ENCODE measurements around the gene PPEF1.
A peak's percentile ranks its signal among the peaks of the same experiment; 100 is the strongest.
"Not testable (repeated sequence)": the region's sequence is repeated elsewhere in the genome, so short reads cannot be mapped to it uniquely, and the experiment has no call there.

Gene PPEF1

DNA sequence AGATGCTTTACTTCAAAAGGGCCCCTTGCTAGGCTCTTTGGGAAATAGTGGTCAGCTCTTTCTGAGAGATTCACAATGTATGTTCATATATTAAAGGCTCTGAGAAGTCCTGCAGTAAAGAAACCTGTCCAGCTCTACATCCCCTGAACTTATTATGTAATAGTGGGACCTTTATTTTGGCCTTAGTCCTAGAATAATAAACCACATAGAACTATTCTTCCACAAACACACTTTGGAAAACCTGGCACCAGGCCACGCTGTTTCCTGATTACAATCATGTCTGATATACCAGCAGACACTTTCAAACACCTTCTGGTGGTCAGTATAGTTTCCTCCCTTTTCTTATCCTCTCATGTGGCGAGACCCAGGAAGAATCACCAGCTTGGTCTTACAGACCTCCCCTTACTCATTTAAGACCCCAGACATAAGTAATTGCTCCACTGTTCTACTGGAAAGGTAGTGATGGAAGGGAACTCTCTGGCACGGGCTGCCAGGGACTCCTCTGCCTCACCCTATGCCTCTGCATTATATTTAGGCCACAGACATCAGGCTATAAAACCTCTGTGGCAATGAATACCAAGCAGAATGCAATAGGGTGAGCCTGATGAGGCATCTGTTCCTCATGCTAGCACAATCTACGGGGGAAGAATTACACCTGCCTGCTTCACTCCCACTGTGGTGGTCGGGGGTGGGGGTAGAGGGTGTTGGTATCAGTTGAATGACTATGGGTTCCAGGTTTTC is 5.7 kb upstream of the PPEF1 start:
- no peak for DNase-seq (ENCODE audit: low spot score)

DNA sequence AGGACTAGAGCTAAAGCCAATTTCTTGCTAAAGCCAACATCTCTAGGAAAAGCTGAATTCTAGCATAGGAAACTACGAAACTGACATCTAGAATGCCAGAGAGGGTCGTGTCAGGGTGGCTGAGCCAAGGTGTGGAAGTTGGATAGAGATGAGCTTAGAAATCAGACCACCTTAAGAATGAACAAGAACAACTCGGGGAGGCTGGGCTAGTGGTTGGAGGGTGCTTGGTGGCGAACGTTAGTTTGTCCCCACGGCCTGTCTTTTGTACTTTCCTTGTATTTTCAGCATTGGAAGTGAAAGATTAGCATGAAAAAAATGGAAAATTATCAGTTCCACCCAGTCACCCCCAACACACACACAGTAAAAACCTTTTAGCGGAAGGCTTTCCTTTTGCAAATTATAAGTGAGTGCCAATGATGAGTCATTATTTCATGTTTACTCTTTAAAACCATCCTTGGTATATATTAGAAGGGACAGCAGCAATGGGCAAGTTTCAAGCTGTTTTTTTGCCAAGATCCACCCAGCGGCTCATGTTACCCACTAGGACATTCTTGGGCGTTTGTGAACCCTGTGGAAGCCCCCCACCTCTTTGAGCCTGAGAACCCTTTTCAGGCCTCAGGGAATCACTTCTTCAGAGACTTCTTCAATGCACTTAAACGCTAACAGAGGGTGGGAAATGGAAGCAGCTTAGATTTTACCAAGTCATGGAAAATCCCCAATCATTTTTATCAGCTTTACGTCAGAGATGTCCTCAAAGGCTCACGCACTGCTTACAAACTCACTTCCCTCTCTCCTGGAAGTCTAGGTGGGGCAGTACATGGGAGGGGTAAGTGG is 4.9 kb upstream of the PPEF1 start:
- DNase-seq (ENCODE audit: low spot score) = no peak

DNA sequence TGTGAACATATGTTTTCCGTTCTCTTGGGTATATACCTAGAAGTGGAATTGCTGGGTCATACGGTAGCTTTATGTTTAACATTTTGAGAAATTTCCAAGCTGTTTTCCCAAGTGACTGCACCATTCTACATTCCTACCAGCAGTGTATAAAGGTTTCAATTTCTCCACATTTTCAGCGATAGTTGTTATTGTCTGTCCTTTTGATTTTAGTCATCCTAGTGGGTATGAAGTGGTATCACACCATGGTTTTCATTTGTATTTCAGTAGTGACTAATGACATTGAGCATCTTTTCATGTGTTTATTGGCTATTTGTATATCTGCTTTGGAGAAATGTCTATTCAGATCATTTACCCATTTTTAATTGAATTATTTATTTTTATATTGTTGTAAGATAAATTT is 2.4 kb downstream of the PPEF1 start:
- DNase-seq (ENCODE audit: low spot score) = no peak

DNA sequence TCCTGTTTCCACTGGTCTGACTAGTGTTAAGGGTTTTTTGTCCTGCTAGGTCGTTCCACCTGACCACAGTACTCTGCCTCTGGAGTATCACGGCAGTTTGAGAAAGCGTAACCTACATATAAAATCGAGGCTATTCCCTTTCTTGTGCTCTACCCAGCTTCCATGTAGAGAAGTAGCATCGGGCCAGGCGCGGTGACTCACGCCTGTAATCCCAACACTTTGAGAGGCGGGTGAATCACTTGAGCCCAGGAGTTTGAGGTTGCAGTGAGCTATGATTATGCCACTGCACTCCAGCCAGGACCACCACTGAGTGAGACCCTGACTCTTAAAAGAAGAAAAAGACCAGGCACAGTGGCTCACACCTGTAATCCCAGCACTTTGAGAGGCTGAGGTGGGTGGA is 7.5 kb downstream of the PPEF1 start:
- DNase-seq (ENCODE audit: low spot score) = no peak

DNA sequence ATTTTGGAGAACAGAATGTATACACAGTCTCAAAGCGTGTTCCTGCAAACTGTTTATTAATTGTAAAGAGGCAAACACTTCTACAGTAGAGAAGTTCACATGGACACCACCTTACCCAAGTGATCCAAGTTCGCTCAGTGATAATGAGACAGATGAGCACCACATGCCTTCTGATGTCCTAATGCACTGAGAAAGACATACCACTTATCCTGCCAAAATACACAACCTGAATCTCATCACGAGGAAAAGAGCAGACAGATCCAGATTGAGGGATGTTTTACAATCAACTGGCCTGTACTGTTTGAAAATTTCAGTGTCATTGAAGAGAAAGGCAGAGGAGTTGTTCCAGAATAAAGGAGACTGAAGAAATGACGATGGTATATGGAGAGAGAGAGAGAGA is 12.4 kb downstream of the PPEF1 start:
- DNase-seq (ENCODE audit: low spot score) = no peak

DNA sequence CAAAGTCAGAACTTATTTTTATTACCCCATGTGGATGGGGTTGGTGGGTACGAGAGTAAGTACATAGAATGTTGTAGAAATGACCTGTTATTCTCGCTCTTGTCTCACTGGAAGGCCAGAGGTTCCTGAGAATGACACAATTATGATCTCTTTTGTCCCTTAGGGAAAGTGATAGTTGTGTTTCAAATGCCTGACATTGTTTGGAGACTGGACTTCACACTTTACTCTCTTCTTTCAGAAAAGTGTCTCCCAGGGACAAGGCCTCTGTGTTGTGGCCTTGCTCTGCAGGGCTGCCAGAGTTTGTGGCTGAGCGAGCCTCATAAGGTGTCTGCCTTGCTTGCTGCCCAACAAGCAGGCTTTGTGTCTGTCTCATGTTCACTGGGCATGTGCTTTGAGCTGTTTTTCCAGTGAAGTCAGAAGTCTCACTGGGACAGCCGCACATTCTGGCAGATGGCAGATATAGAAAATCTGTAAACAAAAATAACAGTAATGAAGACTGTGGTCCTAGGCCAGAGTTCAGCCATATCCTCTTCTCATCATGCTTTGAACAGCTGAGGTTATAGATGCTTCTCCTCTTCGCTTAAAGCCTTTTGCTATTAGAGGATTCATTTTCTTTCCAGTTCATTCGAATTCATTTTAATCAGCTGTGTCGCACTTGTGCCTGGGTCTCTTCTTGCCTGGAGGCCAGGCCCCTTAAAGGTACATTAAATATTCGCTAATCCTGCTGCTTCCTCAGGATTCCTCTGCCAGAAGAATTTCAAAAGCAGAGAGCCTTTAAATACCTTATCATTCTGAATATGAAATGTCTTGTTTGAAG is 14.4 kb downstream of the PPEF1 start:
- DNase-seq (ENCODE audit: low spot score) = peak; percentile 52

DNA sequence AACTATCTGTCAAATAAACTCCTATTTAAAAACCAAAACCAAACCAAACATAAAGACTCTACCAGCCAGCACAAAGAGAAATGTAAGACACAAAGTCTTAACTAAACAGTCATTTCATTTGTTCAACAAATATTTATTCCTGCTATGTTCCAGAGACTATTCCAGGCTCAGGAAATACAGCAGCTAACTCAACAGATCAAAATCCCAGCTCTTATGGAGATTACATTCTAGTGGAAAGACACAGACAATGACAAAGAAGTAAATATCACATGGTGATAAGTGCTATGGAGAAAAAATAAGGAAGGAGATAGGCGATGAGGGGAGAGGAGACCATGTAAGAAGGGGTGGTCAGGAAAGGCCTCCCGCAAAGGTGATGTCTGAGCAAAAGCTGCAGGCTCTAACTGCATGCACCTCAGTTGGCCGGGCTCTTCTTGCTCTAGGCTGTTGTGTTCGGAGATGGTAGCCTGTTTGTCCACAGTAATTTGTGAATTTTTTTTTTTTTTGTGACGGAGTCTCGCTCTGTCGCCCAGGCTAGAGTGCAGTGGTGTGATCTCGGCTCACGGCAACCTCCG is 15.1 kb downstream of the PPEF1 start:
- no peak for DNase-seq (ENCODE audit: low spot score)

DNA sequence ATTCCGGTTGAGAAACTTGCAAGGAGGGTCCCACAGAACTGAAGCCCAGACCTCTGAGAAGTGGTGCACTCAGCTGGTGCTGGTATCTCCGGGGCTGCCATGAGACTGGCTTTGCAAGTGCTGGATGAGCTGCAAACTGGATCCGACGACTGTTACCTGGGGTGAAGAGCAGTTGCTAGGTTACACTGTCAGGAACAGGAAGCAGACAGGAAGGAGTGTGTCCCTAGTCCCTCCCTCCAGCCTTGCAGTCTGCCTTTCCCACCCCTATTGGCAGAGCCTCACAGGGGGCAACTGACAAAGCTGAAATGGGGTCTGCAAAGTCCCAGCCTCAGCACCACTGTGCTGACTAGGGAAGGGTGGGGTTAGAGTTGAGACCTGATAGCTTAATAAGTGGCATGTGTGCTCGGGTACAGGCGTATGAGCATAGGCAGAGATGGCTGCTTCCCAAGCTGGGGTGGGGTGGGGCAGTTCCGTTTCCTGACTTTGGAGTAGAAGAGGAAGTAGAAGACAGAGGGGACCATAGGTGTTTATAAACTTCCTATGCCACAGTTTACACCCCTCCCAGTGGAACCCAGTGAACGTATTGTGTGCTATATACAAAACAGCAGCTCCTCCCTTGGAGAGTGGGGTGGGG is 18.0 kb downstream of the PPEF1 start:
- no peak for DNase-seq (ENCODE audit: low spot score)

DNA sequence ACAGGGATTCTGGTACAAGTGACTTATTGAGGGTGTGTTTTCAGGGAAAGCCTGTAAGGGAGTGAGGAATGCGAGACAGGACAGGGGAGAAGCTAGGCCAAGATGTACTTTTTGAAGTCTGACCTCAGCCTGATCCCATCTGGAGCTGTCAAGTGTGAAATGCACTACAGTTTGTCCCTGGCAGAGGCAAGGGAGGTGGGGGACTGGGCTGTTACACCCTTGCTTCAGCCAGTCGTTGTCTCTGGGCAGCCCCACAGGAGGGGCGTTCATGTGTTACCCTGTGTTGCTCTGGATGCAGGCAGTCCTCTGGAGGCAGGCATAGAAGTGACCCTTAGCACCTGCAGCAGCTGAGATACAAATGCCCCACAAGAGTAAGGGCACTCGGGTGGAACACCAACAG is 25.8 kb downstream of the PPEF1 start:
- DNase-seq (ENCODE audit: low spot score) = no peak

DNA sequence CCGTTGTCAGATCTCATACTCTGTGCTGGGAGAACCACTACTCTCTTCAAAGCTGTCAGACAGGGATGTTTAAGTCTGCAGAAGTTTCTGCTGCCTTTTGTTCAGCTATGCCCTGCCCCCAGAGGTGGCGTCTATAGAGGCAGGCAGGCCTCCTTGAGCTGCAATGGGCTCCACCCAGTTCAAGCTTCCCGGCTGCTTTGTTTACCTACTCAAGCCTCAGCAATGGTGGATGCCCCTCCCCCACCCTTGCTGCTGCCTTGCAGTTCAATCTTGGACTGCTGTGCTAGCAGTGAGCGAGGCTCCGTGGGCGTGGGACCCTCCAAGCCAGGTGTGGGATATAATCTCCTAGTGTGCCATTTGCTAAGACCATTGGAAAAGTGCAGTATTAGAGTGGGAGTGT is 32.2 kb downstream of the PPEF1 start:
- DNase-seq (ENCODE audit: low spot score) = not testable (repeated sequence)

DNA sequence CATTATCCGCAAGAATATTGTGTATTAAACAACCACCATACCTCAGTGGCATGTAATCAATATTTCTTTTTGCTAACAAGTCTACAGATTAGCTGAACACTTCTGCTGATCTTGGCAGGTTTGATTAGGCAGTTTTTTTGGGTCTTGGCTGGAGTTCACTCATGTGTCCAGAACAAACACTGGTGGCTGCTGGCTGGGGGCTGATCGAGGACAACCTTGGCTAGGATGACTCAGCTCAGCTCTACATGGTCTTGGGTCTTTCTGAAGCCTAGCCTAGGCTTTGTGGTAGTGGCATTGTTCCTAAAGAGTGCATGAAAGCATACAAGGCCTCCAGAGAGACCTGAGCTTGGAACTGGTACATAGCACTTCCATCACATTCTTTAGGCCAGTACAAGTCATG is 41.1 kb downstream of the PPEF1 start:
- no peak for DNase-seq (ENCODE audit: low spot score)

DNA sequence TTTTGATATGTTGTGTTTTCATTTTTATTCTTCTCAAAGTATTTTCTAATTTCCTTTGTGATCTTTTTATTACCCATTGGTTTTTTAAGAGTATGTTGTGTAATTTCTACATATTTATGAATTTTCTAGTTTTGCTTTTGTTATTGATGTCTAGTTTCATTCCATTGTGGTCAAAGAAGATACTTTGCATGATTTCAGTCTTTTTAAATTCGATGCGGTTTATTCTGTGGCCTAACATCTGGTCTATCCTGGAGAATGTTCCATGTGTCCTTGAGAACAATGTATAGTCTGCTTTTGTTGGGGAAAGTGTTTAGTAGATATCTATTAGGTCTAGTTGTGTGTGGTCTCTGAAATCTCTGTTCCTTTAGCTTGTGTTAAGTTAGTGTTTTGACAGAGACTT is 46.2 kb downstream of the PPEF1 start:
- DNase-seq (ENCODE audit: low spot score) = no peak

DNA sequence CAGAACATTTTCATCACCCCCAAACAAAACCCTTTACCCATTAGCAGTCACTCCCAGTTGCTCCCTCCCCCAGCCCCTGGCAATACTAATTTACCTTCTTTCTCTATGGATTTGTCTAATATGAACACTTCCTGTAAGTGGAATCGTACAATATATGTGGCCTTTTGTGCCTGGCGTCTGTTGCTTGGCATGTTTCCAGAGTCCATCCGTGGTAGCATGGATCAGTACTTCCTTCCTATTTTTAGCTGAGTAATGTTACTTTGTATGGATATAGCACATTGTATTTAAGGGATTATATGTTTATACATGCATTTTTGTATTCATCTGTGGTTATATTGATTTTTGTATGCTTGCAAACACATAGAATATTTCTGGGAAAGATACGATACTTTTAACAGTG is 48.2 kb downstream of the PPEF1 start:
- DNase-seq (ENCODE audit: low spot score) = no peak

DNA sequence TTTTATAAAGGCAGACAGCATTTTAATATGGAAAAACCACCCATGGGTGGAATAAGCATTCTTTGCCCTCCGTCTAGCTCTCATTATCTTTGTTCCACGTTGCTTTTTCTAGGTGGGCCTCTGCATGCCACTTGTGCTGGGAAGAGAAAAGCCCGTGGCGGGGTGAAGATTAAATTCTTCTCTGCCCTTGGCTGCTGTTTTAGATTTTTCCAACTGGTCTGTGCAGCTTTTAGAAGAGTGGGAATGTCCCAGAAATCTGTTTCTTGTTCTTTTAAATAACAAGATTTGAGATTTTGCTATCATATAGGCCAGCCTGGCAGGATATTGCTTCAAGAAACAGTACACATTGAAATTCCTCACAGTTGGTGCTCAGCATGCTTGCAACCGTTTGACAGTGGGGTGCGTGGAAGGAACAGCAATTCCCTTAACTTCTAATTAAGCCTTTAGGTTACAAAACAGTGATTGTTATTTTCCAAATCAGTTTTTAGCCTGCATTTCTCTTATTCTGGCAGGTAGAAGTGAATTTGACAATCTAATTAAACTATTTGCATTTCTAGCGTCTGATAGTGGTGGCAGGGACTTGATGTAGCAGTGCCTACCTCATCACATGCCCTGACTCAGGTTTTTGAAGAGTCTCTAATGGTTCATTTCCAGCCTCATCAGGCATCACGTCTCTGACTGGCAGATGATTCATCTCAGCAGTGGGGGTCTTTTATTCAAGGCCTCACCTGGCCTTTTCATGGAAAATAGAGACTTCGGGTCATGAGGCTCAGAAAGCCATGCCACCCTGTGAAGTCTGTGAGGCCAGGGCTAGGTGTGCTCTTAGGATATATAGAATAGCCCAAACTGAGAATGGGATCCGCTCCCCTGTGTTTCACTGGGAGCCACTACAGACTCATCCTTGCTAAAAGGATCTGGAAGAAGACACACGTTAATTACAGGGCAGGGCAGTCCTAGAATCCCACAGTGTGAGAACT is 50.8 kb downstream of the PPEF1 start:
- no peak for DNase-seq (ENCODE audit: low spot score)

DNA sequence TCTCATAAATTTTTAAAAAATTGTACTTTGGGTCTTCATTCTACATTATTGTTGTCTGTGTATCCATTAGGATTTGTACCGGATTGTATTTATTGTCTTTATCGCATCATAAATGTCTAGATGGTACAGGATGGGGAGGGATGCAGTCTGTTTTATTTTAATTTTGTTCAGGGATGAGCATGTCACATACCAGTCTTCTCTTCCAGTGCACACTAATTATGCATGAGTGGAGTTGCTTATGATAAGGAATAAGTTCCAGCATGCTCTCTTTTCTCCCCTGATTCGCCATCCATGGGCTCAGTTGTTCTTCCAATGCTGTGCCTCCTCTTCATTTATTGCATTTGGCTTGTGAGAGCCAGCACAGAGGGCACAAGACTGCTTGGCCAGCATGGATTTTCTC is 54.3 kb downstream of the PPEF1 start:
- DNase-seq (ENCODE audit: low spot score) = no peak

DNA sequence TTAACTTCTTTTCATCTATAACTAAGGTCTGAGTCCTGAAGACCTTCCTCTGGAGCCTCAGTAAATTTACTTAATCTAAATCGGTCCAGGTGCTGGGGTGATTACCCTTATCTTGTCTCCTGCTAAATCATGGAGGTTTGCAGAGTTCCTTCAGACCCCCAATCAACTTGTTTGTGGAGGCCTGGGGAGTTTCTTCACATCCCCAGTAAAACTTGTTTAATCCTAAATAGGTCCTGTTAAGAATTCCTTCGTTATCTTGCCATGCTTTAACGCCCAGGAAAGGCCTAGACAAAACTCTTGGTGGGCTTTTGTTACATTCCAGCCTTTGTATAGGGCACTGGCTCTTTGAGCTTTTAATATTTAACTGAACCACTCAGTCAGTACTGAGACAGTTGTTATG is 55.7 kb downstream of the PPEF1 start:
- DNase-seq (ENCODE audit: low spot score) = not testable (repeated sequence)

DNA sequence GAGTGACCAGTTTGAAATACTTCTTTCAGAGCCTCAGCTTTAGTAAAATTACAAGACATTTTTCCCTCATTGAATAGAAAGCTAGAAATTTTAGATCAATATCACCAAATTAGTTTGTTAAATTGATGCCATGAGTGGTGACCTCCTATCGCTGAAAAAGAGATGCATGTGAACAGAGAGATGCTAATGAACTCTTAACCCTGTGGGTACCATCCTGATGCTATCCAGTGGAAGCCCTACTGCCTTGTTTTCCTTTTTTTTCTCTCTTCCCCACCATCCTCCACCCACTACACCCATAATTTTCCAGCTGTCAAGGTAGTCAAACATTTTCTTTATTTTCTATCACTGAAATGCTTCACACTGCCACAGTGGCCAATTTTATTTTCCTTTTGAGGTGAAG is 61.9 kb downstream of the PPEF1 start:
- DNase-seq (ENCODE audit: low spot score) = no peak

DNA sequence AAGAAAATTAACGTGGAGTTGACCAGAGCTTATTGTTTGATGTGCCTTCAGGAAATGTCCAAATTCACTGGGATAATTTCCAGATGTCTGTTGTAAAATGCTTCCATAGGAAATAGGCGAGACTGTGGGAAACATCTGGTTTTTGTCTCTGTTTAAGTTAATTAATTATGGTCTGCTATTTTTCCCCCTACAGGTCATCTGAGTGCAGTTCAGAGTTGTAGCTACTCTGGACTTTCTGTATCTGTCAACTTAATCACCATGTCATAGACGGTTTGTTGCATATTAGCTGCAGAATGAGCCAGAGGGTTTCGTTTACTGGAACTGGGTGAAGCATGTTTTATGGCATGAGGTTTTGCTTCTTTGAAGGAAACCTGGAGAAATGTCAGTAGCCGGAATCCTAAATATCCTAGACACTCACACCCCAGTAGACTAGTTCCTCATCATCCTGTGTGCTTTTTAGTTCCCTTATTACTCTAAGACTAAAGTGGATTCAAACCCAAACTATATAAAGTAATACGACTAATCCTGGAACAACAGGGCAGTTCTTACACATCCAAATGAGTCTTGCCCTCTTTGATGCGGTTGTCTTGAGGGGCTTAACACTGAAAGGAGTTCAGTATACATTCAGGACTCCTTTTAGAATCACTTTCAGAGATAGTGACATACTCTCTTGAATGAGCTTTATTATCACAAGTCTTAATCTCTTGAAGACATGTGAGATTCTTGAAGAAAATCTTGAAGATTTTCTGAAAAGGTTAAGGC is 62.5 kb downstream of the PPEF1 start:
- no peak for DNase-seq (ENCODE audit: low spot score)

DNA sequence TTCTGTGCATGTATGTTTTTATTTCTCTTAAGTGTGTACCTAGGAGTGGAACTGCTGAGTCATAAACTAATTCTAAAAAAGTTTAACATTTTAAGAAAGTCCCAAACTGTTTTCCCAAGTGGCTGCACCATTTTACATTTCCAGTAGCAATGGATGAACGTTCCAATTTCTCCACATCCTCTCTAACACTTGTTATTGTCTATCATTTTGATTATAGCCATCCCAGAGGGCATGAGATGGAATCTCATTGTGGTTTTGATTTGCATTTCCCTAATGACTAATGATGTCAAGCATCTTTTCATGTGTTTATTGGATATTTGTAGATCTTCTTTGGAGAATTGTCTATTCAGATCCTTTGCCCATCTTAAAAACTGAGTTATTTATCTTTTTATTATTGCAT is 82.5 kb downstream of the PPEF1 start:
- DNase-seq (ENCODE audit: low spot score) = no peak

DNA sequence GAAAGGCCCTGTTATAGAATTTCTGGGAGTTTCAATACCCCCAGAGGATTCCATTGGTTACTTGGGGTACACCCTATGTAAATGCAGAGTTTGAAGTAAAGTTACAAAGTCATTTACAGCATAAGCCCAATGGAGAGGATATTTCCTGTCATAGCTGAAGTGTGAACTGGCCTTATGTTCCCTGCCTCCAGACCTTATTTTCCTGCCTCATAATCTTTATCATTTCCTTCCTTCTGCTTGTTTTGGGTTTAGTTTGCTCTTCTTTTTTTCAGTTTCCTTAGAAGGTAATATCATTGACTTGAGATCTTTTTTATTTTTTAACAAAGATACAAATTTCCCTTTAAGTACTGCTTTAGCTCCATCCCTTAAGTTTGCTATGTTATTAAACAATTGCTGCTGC is 85.4 kb downstream of the PPEF1 start:
- DNase-seq (ENCODE audit: low spot score) = no peak
